Muscle of back (tissue), 11 donors: Measurements from ENCODE around the gene USPL1. TPM values are rescaled to one million over a fixed set of nuclear protein-coding genes. Genes with fewer than 3 reads are reported as not detected.

Source experiments
- DNase-seq, 3 donors: peaks; one replicate each; pipeline versions ENCODE4 v3.0.0 to v3.0.0-alpha.2; 2013
- polyA plus RNA-seq, 10 donors: library from polyadenylated mRNA; unstranded; fragments of 120-200 nt; gene quantifications; one replicate each; pipeline ENCODE4 v1.2.1, GENCODE V29; 2013; ENCODE audit not compliant: insufficient read length in 10 of 10

The USPL1 gene
- polyA plus RNA-seq, 10 donors, result 12.9 to 21.6 (median 17.2) TPM

GRCh38 chr13:30654430-30654829 lies 36.7 kb downstream of the USPL1 start:
- DNase-seq, result no peak

GRCh38 chr13:30656178-30656577 lies 38.5 kb downstream of the USPL1 start:
- DNase-seq, result no peak

- DNase-seq, result no peak
These were observed 42.3 kb downstream of the USPL1 start for GRCh38 chr13:30659980-30660379.

GRCh38 chr13:30660796-30661195 lies 43.1 kb downstream of the USPL1 start:
- DNase-seq, result no peak

- no peak for DNase-seq
These were observed 47.1 kb downstream of the USPL1 start for GRCh38 chr13:30664689-30665275.

- DNase-seq, result no peak
These were observed 47.9 kb downstream of the USPL1 start for GRCh38 chr13:30665638-30666037.

- no peak for DNase-seq
These were observed 48.4 kb downstream of the USPL1 start for GRCh38 chr13:30666113-30666512.

GRCh38 chr13:30667014-30667413 lies 49.3 kb downstream of the USPL1 start:
- DNase-seq, result no peak

GRCh38 chr13:30668312-30668711 lies 50.6 kb downstream of the USPL1 start:
- DNase-seq, result no peak

GRCh38 chr13:30671271-30671815 lies 53.6 kb downstream of the USPL1 start:
- DNase-seq, result no peak

GRCh38 chr13:30673669-30674521 lies 56.2 kb downstream of the USPL1 start:
- peak; percentile 72 to 92 (median 84) for DNase-seq

GRCh38 chr13:30675717-30676116 lies 58.0 kb downstream of the USPL1 start:
- DNase-seq, result no peak

- DNase-seq, result no peak
These were observed 59.0 kb downstream of the USPL1 start for GRCh38 chr13:30676672-30677071.

- peak in 1 of 3 donors; percentile 54 for DNase-seq
These were observed 62.0 kb downstream of the USPL1 start for GRCh38 chr13:30679483-30680330.

GRCh38 chr13:30681843-30682242 lies 64.1 kb downstream of the USPL1 start:
- DNase-seq, result no peak

GRCh38 chr13:30685320-30685859 lies 67.7 kb downstream of the USPL1 start:
- DNase-seq, result no peak

- no peak for DNase-seq
These were observed 68.3 kb downstream of the USPL1 start for GRCh38 chr13:30685987-30686386.

GRCh38 chr13:30687601-30688000 lies 69.9 kb downstream of the USPL1 start:
- DNase-seq, result no peak

- DNase-seq, result no peak
These were observed 72.0 kb downstream of the USPL1 start for GRCh38 chr13:30689752-30690151.

GRCh38 chr13:30690282-30691188 lies 72.8 kb downstream of the USPL1 start:
- peak; percentile 87 to 94 (median 93) for DNase-seq

- no peak for DNase-seq
These were observed 74.4 kb downstream of the USPL1 start for GRCh38 chr13:30692113-30692512.
